ENCODE results near the gene FKBP11. TPM values are rescaled to one million over a fixed set of nuclear protein-coding genes. Genes with fewer than 3 reads are reported as not detected.
"Not testable (repeated sequence)": the region's sequence is repeated elsewhere in the genome, so short reads cannot be mapped to it uniquely, and the experiment has no call there.

The FKBP11 gene
- total and polyA plus RNA-seq, 2 experiments from 2014 or later = 29.5 to 94.9 TPM

GRCh38 chr12:48880647-48881046, 44.6 kb downstream of the FKBP11 start (continued):
- TF ChIP-seq ZNF462 (CRISPR knock-in tag; IDR thresholded peaks at IDR 0.05) = no peak
- no peak for TF ChIP-seq CREB1 (CRISPR knock-in tag; IDR thresholded peaks at IDR 0.05; ENCODE audit: low read depth)

GRCh38 chr12:48878548-48878947, 46.7 kb downstream of the FKBP11 start:
- H3K4me1 ChIP-seq (ENCODE audit: insufficient read depth) = peaks cover 18% of the 10 kb centered on the region
- no peaks in the 10 kb centered on the region for H3K79me2 ChIP-seq (replicated peaks; ENCODE audit: insufficient read depth)

GRCh38 chr12:48875944-48876515, 49.3 kb downstream of the FKBP11 start:
- DNase-seq (ENCODE audit: low spot score) = no peak
- no peak overlapping the region for H3K27ac ChIP-seq (ENCODE audit: low read depth)
- H3K4me1 ChIP-seq (ENCODE audit: insufficient read depth) = no peaks in the 10 kb centered on the region
- H3K4me3 Mint-ChIP-seq = no peak overlapping the region
- no peaks in the 10 kb centered on the region for H3K79me2 ChIP-seq (replicated peaks; ENCODE audit: insufficient read depth)
- no peaks in the 10 kb centered on the region for H4K20me1 ChIP-seq (replicated peaks; ENCODE audit: insufficient read depth)
- H3K36me3 Mint-ChIP-seq (ENCODE audit: low read depth) = no peaks in the 10 kb centered on the region
- no peaks in the 10 kb centered on the region for H3K4me1 Mint-ChIP-seq
- ATAC-seq = no peak
- H3K36me3 ChIP-seq (ENCODE audit: insufficient read depth) = no peaks in the 10 kb centered on the region
- H3F3A ChIP-seq (replicated peaks; ENCODE audit: low read depth) = no peaks in the 10 kb centered on the region
- no peaks in the 10 kb centered on the region for H3K27me3 ChIP-seq (ENCODE audit: insufficient read depth)
- peaks cover 6% of the 10 kb centered on the region for H3K27me3 Mint-ChIP-seq (ENCODE audit: insufficient read depth, low read depth, poor library complexity)
- no peak for TF ChIP-seq POLR2AphosphoS5 (IDR thresholded peaks at IDR 0.05; ENCODE audit: low read depth)
- H3K9me2 ChIP-seq (ENCODE audit: insufficient read depth) = no peaks in the 10 kb centered on the region
- no peaks in the 10 kb centered on the region for H3K9me3 Mint-ChIP-seq
- H3K4me3 ChIP-seq = no peak overlapping the region
- H3K4me2 ChIP-seq = no peak overlapping the region
- no peak overlapping the region for H3K27ac Mint-ChIP-seq
- no peak overlapping the region for H2AFZ ChIP-seq

More at GRCh38 chr12:48878548-48878947, 46.7 kb downstream of the FKBP11 start:
- no peak overlapping the region for H3K27ac ChIP-seq (ENCODE audit: low read depth)
- no peaks in the 10 kb centered on the region for H3K9me2 ChIP-seq (ENCODE audit: insufficient read depth)
- Mint-ChIP-seq H3K27ac (no peak overlapping the region), H3K9me3 (no peaks in the 10 kb centered on the region), H3K4me1 (peaks cover 22% of the 10 kb centered on the region), H3K36me3 (ENCODE audit: low read depth) (no peaks in the 10 kb centered on the region), H3K27me3 (ENCODE audit: insufficient read depth, low read depth, poor library complexity) (peaks cover 13% of the 10 kb centered on the region), H3K4me3 (no peak overlapping the region)
- H2AFZ ChIP-seq = no peak overlapping the region
- ATAC-seq = no peak
- H4K20me1 ChIP-seq (replicated peaks; ENCODE audit: insufficient read depth) = no peaks in the 10 kb centered on the region
- no peaks in the 10 kb centered on the region for H3K36me3 ChIP-seq (ENCODE audit: insufficient read depth)
- no peaks in the 10 kb centered on the region for H3K27me3 ChIP-seq (ENCODE audit: insufficient read depth)
- TF ChIP-seq ZNF331 (CRISPR knock-in tag; IDR thresholded peaks at IDR 0.05; ENCODE audit: low read depth) = no peak
- no peak for TF ChIP-seq ZNF114 (CRISPR knock-in tag; IDR thresholded peaks at IDR 0.05)
- no peak for TF ChIP-seq CREB1 (CRISPR knock-in tag; IDR thresholded peaks at IDR 0.05; ENCODE audit: low read depth)
- no peak overlapping the region for H3K4me2 ChIP-seq
- H3K4me3 ChIP-seq = no peak overlapping the region
- no peak for DNase-seq (ENCODE audit: low spot score)
- H3F3A ChIP-seq (replicated peaks; ENCODE audit: low read depth) = no peaks in the 10 kb centered on the region; the same call in 1 of the 2 replicates

- H3K4me3 Mint-ChIP-seq; H2AFZ ChIP-seq; H3K9me2 ChIP-seq (ENCODE audit: insufficient read depth); H3K27ac Mint-ChIP-seq; H3K36me3 Mint-ChIP-seq (ENCODE audit: low read depth); H3K4me2 ChIP-seq; H3F3A ChIP-seq (replicated peaks; ENCODE audit: low read depth); H3K4me1 ChIP-seq (ENCODE audit: insufficient read depth); H3K79me2 ChIP-seq (replicated peaks; ENCODE audit: insufficient read depth); H3K4me3 ChIP-seq; H4K20me1 ChIP-seq (replicated peaks; ENCODE audit: insufficient read depth); ATAC-seq; H3K4me1 Mint-ChIP-seq; DNase-seq (ENCODE audit: low spot score); H3K36me3 ChIP-seq (ENCODE audit: insufficient read depth); H3K27ac ChIP-seq (ENCODE audit: low read depth); H3K9me3 Mint-ChIP-seq; H3K27me3 ChIP-seq (ENCODE audit: insufficient read depth): not testable (repeated sequence)
- H3K27me3 Mint-ChIP-seq (ENCODE audit: insufficient read depth, low read depth, poor library complexity) = peaks cover 14% of the 10 kb centered on the region
Measured at GRCh38 chr12:48873534-48873933, 51.8 kb downstream of the FKBP11 start.

Data from GM23338 (cell line).